Testis (tissue), 2 donors: ENCODE results near the gene NRF1.

Experiments used
- POLR2A ChIP-seq: fragments of 450-650 bp; IDR thresholded peaks from one replicate; pipeline ENCODE4 v1.6.1; 2017; ENCODE audit warnings: antibody characterized with exemption, mild to moderate bottlenecking, moderate library complexity
- TF ChIP-seq, protein P1 (sequence below), 3 experiments: fragments of 450-650 bp in 2 of 3; fragments of 200-600 bp in 1 of 3; sonication (generic) in 1 of 3; IDR thresholded peaks; one replicate each; pipeline ENCODE4 v1.5.1; 2016 to 2019; ENCODE audit warnings: antibody characterized with exemption in 3 of 3, mild to moderate bottlenecking in 2 of 3, moderate library complexity in 1 of 3

DNA sequence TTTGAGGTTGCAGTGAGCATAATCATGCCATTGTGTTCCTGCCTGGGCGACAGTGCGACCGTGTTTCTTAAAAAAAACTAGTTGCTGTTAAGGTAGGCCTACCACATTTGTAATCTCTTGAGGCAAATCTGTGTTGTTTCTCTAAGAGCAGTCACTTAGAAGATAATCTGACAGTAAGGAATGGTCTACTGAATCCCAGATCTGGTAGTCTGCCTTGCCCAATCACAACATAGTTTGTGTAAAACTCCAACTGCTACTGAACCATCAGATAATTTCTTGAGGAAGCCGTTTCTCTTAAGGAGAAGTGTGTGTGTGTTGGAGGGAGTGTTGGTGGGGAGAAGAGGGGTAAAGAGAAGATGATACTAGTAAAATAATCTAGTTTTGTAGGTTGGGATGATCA is 5.0 kb downstream of the NRF1 start:
- TF ChIP-seq, protein P1, sequence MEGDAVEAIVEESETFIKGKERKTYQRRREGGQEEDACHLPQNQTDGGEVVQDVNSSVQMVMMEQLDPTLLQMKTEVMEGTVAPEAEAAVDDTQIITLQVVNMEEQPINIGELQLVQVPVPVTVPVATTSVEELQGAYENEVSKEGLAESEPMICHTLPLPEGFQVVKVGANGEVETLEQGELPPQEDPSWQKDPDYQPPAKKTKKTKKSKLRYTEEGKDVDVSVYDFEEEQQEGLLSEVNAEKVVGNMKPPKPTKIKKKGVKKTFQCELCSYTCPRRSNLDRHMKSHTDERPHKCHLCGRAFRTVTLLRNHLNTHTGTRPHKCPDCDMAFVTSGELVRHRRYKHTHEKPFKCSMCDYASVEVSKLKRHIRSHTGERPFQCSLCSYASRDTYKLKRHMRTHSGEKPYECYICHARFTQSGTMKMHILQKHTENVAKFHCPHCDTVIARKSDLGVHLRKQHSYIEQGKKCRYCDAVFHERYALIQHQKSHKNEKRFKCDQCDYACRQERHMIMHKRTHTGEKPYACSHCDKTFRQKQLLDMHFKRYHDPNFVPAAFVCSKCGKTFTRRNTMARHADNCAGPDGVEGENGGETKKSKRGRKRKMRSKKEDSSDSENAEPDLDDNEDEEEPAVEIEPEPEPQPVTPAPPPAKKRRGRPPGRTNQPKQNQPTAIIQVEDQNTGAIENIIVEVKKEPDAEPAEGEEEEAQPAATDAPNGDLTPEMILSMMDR (IDR thresholded peaks at IDR 0.05) = no peak
- TF ChIP-seq POLR2A = no peak
